HepG2 (cell line): Measurements from ENCODE around the gene SLC39A2. TPM values are rescaled to one million over a fixed set of nuclear protein-coding genes. Genes with fewer than 3 reads are reported as not detected.

Source experiments
- CENPX ChIP-seq: sonication (generic); formaldehyde crosslinking; IDR thresholded peaks from 2 replicates; pipeline ENCODE4 v1.9.0; 2021; ENCODE audit warnings: mild to moderate bottlenecking, missing genetic modification reagents, moderate library complexity
- HNRNPLL ChIP-seq: fragments of 200-400 bp; formaldehyde crosslinking; IDR thresholded peaks from 2 replicates; pipeline ENCODE4 v1.6.1; 2017; ENCODE audit warnings: mild to moderate bottlenecking, low read depth, low read length; ENCODE audit not compliant: poor library complexity, severe bottlenecking
- HNRNPUL1 ChIP-seq: fragments of 200-400 bp; formaldehyde crosslinking; IDR thresholded peaks from 2 replicates; pipeline ENCODE4 v1.6.1; 2017; ENCODE audit warnings: low read depth, mild to moderate bottlenecking, low read length, moderate library complexity
- KDM1A ChIP-seq: IDR thresholded peaks from 2 replicates; pipeline ENCODE4 v1.6.1; 2016; ENCODE audit warnings: missing compliant biosample characterization
- NR2F2 ChIP-seq: IDR thresholded peaks from 2 replicates; pipeline ENCODE4 v1.6.1; 2012; ENCODE audit warnings: low read depth, inconsistent platforms, borderline replicate concordance
- POGZ ChIP-seq: sonication (generic); formaldehyde crosslinking; IDR thresholded peaks from 2 replicates; pipeline ENCODE4 v1.4.0; 2020; ENCODE audit warnings: mild to moderate bottlenecking, missing genetic modification reagents
- SATB2 ChIP-seq: sonication (generic); formaldehyde crosslinking; IDR thresholded peaks from 2 replicates; pipeline ENCODE4 v1.5.0; 2020; ENCODE audit warnings: missing genetic modification reagents
- SMAD3 ChIP-seq: sonication (generic); formaldehyde crosslinking; IDR thresholded peaks from 2 replicates; pipeline ENCODE4 v1.4.0; 2020; ENCODE audit warnings: missing genetic modification reagents
- ZNF224 ChIP-seq: sonication (generic); formaldehyde crosslinking; IDR thresholded peaks from 2 replicates; pipeline ENCODE4 v1.5.0; 2020; ENCODE audit warnings: mild to moderate bottlenecking, missing genetic modification reagents
- ZNF572 ChIP-seq: sonication (generic); formaldehyde crosslinking; IDR thresholded peaks from 2 replicates; pipeline ENCODE4 v1.5.1; 2020; ENCODE audit warnings: mild to moderate bottlenecking, missing genetic modification reagents
- ZNF672 ChIP-seq: sonication (generic); formaldehyde crosslinking; IDR thresholded peaks from 2 replicates; pipeline ENCODE4 v1.8.1; 2022; ENCODE audit warnings: missing genetic modification reagents
- polyA plus RNA-seq, 8 experiments: library from polyadenylated mRNA; depleted of rRNA in 3 of 8; stranded (reverse) in 7 of 8; unstranded in 1 of 8; fragments of >200 nt; fragmentation: Illumina TruSeq in 4 of 8; extraction: Trizol in 4 of 8; gene quantifications; 2 replicates each; pipeline versions ENCODE4 v1.2.1 to v1.2.3, GENCODE V29; 2011 to 2016; ENCODE audit warnings: low read depth in 4 of 8, missing spikeins in 1 of 8, mixed read lengths in 1 of 8; ENCODE audit not compliant: insufficient read depth in 1 of 8
- total RNA-seq, 5 experiments: library from RNA; depleted of rRNA; stranded (reverse); fragments of >200 nt; fragmentation: Illumina TruSeq; extraction: Trizol; gene quantifications; 2 replicates each; pipeline ENCODE4 v1.2.3, GENCODE V29; 2016; ENCODE audit warnings: low read depth in 1 of 5
- TF ChIP-seq, protein P1 (sequence below): sonication (generic); formaldehyde crosslinking; IDR thresholded peaks from 2 replicates; pipeline ENCODE4 v1.5.0; 2020; ENCODE audit warnings: mild to moderate bottlenecking, missing genetic modification reagents, borderline replicate concordance
- TF ChIP-seq, protein P2 (sequence below): sonication (generic); formaldehyde crosslinking; IDR thresholded peaks from 2 replicates; pipeline ENCODE4 v1.4.0; 2020; ENCODE audit warnings: missing genetic modification reagents
- TF ChIP-seq, protein P3 (sequence below): sonication (generic); formaldehyde crosslinking; conservative IDR thresholded peaks from 2 replicates; pipeline ENCODE4 v1.4.0; 2020; ENCODE audit warnings: mild to moderate bottlenecking, missing genetic modification reagents, moderate library complexity

The SLC39A2 gene
- total and polyA plus RNA-seq, 2 of the 13 experiments (the other 11 are each of a cell fraction or from before 2014, with no cell fraction given): 0.08 to 0.11 TPM

- TF ChIP-seq, protein P1, sequence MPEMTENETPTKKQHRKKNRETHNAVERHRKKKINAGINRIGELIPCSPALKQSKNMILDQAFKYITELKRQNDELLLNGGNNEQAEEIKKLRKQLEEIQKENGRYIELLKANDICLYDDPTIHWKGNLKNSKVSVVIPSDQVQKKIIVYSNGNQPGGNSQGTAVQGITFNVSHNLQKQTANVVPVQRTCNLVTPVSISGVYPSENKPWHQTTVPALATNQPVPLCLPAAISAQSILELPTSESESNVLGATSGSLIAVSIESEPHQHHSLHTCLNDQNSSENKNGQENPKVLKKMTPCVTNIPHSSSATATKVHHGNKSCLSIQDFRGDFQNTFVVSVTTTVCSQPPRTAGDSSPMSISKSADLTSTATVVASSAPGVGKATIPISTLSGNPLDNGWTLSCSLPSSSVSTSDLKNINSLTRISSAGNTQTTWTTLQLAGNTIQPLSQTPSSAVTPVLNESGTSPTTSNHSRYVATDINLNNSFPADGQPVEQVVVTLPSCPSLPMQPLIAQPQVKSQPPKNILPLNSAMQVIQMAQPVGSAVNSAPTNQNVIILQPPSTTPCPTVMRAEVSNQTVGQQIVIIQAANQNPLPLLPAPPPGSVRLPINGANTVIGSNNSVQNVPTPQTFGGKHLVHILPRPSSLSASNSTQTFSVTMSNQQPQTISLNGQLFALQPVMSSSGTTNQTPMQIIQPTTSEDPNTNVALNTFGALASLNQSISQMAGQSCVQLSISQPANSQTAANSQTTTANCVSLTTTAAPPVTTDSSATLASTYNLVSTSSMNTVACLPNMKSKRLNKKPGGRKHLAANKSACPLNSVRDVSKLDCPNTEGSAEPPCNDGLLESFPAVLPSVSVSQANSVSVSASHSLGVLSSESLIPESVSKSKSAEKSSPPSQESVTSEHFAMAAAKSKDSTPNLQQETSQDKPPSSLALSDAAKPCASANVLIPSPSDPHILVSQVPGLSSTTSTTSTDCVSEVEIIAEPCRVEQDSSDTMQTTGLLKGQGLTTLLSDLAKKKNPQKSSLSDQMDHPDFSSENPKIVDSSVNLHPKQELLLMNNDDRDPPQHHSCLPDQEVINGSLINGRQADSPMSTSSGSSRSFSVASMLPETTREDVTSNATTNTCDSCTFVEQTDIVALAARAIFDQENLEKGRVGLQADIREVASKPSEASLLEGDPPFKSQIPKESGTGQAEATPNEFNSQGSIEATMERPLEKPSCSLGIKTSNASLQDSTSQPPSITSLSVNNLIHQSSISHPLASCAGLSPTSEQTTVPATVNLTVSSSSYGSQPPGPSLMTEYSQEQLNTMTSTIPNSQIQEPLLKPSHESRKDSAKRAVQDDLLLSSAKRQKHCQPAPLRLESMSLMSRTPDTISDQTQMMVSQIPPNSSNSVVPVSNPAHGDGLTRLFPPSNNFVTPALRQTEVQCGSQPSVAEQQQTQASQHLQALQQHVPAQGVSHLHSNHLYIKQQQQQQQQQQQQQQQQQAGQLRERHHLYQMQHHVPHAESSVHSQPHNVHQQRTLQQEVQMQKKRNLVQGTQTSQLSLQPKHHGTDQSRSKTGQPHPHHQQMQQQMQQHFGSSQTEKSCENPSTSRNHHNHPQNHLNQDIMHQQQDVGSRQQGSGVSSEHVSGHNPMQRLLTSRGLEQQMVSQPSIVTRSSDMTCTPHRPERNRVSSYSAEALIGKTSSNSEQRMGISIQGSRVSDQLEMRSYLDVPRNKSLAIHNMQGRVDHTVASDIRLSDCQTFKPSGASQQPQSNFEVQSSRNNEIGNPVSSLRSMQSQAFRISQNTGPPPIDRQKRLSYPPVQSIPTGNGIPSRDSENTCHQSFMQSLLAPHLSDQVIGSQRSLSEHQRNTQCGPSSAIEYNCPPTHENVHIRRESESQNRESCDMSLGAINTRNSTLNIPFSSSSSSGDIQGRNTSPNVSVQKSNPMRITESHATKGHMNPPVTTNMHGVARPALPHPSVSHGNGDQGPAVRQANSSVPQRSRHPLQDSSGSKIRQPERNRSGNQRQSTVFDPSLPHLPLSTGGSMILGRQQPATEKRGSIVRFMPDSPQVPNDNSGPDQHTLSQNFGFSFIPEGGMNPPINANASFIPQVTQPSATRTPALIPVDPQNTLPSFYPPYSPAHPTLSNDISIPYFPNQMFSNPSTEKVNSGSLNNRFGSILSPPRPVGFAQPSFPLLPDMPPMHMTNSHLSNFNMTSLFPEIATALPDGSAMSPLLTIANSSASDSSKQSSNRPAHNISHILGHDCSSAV: no peak
- TF ChIP-seq POGZ (peak; percentile 5; the same call in 1 of the 2 replicates), ZNF224 (0 out of 2 replicates have a peak, but pooled peaks have one; percentile 66), ZNF572 (CRISPR knock-in tag) (no peak), HNRNPLL (no peak), SATB2 (CRISPR knock-in tag) (no peak), KDM1A (CRISPR knock-in tag) (no peak), HNRNPUL1 (no peak), CENPX (CRISPR knock-in tag) (no peak), ZNF672 (CRISPR knock-in tag) (no peak), NR2F2 (0 out of 2 replicates have a peak, but pooled peaks have one; percentile 58), SMAD3 (CRISPR knock-in tag) (no peak)
- TF ChIP-seq, protein P2, sequence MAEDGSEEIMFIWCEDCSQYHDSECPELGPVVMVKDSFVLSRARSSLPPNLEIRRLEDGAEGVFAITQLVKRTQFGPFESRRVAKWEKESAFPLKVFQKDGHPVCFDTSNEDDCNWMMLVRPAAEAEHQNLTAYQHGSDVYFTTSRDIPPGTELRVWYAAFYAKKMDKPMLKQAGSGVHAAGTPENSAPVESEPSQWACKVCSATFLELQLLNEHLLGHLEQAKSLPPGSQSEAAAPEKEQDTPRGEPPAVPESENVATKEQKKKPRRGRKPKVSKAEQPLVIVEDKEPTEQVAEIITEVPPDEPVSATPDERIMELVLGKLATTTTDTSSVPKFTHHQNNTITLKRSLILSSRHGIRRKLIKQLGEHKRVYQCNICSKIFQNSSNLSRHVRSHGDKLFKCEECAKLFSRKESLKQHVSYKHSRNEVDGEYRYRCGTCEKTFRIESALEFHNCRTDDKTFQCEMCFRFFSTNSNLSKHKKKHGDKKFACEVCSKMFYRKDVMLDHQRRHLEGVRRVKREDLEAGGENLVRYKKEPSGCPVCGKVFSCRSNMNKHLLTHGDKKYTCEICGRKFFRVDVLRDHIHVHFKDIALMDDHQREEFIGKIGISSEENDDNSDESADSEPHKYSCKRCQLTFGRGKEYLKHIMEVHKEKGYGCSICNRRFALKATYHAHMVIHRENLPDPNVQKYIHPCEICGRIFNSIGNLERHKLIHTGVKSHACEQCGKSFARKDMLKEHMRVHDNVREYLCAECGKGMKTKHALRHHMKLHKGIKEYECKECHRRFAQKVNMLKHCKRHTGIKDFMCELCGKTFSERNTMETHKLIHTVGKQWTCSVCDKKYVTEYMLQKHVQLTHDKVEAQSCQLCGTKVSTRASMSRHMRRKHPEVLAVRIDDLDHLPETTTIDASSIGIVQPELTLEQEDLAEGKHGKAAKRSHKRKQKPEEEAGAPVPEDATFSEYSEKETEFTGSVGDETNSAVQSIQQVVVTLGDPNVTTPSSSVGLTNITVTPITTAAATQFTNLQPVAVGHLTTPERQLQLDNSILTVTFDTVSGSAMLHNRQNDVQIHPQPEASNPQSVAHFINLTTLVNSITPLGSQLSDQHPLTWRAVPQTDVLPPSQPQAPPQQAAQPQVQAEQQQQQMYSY: no peak
- TF ChIP-seq, protein P3, sequence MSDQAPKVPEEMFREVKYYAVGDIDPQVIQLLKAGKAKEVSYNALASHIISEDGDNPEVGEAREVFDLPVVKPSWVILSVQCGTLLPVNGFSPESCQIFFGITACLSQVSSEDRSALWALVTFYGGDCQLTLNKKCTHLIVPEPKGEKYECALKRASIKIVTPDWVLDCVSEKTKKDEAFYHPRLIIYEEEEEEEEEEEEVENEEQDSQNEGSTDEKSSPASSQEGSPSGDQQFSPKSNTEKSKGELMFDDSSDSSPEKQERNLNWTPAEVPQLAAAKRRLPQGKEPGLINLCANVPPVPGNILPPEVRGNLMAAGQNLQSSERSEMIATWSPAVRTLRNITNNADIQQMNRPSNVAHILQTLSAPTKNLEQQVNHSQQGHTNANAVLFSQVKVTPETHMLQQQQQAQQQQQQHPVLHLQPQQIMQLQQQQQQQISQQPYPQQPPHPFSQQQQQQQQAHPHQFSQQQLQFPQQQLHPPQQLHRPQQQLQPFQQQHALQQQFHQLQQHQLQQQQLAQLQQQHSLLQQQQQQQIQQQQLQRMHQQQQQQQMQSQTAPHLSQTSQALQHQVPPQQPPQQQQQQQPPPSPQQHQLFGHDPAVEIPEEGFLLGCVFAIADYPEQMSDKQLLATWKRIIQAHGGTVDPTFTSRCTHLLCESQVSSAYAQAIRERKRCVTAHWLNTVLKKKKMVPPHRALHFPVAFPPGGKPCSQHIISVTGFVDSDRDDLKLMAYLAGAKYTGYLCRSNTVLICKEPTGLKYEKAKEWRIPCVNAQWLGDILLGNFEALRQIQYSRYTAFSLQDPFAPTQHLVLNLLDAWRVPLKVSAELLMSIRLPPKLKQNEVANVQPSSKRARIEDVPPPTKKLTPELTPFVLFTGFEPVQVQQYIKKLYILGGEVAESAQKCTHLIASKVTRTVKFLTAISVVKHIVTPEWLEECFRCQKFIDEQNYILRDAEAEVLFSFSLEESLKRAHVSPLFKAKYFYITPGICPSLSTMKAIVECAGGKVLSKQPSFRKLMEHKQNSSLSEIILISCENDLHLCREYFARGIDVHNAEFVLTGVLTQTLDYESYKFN (CRISPR knock-in tag): peak; percentile 34; the same call in 1 of the 2 replicates
Measured at GRCh38 chr14:21023817-21024584, 24.9 kb downstream of the SLC39A2 start (continued).
